CD4-positive, alpha-beta T cell treated with Interleukin-1 beta for 1 hour (primary cell): ENCODE data around the gene CACFD1.
A peak's percentile ranks its signal among the peaks of the same experiment; 100 is the strongest.

Experiments used
- DNase-seq, 2 donors: peaks; one replicate each; pipeline ENCODE4 v3.0.0-alpha.2; 2020 to 2022

Gene CACFD1

DNA sequence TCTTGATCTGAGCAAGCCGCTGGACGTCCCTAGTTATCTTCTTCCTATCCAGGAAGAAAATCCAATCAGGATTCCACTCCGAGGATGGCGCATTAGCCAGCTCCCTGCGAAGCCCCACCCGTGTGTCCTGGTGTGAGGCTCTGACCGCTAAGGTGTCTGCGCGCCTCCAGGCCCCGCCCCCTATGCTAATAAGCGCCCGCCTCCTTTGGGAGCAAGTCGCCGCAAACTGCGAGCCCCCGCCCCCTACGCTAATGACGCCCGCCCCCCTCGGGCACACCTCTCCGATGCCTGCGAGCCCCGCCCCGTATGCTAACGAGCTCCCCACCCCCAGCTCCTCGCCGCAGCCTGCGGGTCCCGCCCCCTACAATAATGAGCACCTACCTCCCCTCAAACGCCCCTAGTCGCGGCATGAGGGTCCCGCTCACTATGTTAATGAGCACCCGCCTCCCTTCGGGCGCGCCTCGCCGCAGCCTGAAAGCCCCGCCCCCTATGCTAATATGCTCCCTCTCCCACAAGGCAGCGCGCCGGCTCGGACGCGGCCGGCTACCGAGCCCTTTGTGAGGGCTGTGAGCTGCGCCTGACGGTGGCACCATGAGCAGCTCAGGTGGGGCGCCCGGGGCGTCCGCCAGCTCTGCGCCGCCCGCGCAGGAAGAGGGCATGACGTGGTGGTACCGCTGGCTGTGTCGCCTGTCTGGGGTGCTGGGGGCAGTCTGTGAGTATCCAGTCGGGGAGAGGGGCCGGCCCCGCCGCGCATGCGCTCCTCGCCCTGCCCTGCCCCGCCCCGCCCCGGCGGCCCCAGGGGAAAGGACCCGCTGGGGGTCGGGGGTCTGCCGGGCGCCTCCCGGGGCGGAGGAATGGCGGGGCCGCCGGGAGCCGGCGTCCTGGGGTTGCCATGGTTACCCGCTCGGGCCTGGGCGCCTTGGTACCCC lies at the start of gene CACFD1:
Gene CACFD1, plus strand, starts transcription at position 503 of the 929 bp plus-strand sequence. Its CDS starts 89 bp downstream, at position 592.
- peak; percentile 92 to 93 for DNase-seq

DNA sequence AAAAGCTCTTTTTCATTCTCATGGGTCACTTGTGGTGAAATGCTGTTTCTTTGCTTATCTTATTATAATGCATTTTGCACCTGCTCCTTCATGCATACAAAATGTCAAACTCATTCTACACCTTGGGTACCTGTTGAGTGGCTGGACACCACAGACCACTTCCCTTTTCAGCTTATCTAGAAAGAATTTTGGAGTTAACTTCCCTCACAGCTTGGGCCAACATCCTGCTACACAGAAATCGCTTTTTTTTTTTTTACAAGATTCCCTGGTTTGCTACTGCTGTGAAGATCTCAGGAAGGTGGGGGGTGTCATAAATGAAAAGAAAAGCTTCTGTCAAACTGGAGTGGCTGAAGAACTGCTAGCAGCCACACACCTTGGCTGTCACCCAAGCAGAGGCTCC lies 44.6 kb upstream of the CACFD1 start:
- no peak for DNase-seq

- DNase-seq, result peak; percentile 84 to 87
Observed at GRCh38 chr9:133417541-133418461, 42.0 kb upstream of the CACFD1 start, which contains the start of gene REXO4. TSS of gene REXO4 (minus strand) at chr9:133418010. CDS start at chr9:133417844, 166 bp downstream.

- DNase-seq, result no peak
Observed at GRCh38 chr9:133419005-133419404, 40.8 kb upstream of the CACFD1 start.

GRCh38 chr9:133420392-133420827 lies 39.4 kb upstream of the CACFD1 start:
- peak; percentile 30 to 66 for DNase-seq

DNA sequence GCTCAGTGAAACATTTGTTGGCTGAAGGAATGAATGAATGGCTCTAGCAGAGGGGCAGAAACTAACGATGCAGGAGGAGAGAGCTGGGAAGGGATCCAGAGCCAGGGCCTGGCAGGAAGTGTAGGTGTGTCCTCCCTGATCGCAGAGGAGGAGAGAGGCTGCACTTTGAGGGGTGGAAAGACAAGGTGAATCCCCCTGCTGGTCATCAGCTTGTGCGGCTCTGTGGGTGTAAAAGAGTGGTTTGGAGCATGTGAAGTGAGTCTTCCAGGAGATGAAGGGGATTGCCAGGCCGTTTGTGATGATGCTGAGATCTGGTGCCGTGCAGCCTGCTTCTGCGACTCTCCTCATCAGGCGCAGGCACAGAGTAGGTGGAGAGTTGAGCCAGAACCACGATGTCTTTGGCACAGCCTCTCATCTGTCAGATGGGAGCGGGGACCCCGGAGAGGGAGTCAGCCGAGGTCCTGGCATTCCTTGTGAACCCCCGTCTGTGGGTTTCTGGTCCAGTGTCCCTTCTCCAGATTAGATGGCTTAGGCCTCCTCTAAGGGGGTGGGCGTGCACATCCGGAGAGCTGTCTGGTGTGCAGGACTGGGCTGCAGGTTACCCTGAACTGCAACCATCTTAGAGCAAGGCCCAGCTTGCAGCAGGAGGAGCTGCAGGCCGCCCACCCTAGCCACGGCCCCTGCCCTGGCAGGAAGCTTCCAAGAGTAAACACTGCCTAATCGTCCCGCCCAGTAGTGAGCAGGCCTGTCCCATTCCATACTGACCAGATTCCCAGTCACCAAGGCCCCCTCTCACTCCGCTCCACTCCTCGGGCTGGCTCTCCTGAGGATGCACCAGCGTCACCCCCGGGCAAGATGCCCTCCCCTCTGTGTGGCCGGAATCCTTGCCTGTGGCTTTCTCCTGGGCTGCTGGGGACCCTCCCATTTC lies 37.9 kb upstream of the CACFD1 start, which contains the start of gene ADAMTS13:
Gene ADAMTS13, plus strand, starts transcription at position 753 of the 928 bp plus-strand sequence. Its CDS starts 77 bp downstream, at position 830.
- peak in 1 of 2 donors; percentile 16 for DNase-seq

- no peak for DNase-seq
Observed at GRCh38 chr9:133423216-133423615, 36.6 kb upstream of the CACFD1 start.

DNA sequence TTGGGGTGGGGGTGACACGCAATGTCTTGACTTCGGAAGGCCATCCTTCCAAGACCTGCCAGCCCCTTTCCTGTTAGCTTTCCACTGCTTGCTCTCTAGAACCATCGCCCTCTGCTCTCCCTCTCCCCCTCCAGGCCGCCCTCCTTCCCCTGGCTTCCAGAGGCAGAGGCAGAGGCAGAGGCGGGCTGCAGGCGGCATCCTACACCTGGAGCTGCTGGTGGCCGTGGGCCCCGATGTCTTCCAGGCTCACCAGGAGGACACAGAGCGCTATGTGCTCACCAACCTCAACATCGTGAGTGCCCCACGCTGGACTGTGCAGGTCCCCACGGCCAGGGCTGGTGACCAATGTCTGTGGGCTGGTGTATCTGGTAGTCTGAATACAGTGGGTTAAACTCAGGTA lies 35.6 kb upstream of the CACFD1 start:
- DNase-seq, result no peak

DNA sequence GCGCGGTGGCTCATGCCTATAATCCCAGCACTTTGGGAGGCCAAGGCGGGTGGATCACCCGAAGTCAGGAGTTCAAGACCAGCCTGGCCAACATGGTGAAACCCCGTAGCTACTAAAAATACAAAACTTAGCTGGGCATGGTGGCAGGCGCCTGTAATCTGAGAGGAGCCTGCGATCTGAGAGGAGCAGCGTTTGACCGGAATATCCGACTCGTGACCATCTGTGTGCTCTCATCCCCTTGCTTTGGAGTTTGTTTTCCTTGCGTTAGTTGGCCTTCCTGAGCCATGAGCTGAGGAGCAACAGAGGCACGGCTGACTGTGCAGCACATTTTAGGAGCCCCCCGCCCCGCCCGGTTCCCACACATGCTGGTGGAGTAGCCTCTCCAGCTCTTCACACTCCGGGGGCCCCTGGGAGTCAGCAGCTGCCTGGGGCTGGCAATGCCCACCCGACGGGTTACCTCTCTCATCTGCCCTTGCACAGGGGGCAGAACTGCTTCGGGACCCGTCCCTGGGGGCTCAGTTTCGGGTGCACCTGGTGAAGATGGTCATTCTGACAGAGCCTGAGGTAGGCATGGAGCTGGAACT lies 34.6 kb upstream of the CACFD1 start:
- no peak for DNase-seq

- DNase-seq, result no peak
Observed at GRCh38 chr9:133426011-133426410, 33.8 kb upstream of the CACFD1 start.

GRCh38 chr9:133427658-133428348 lies 32.0 kb upstream of the CACFD1 start:
- DNase-seq, result no peak

DNA sequence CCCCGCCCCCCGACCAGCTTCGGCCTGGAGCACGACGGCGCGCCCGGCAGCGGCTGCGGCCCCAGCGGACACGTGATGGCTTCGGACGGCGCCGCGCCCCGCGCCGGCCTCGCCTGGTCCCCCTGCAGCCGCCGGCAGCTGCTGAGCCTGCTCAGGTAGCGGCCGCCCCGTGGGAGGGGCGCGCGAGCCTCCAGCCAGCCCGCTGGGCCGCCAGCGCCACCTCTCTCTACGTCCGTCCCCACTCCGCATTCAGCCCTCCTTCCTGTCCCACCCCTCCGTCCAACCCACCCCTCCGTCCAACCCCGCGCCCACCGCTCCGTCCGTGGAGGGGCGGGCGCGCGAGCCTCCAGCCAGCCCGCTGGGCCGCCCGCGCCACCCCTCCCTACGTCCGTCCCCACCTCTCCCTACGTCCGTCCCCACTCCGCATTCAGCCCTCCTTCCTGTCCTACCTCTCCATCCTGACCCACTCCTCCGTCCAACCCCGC lies 31.1 kb upstream of the CACFD1 start:
- no peak for DNase-seq

GRCh38 chr9:133429214-133429613 lies 30.6 kb upstream of the CACFD1 start:
- no peak for DNase-seq

GRCh38 chr9:133429641-133430161 lies 30.1 kb upstream of the CACFD1 start:
- peak in 1 of 2 donors; percentile 9 for DNase-seq

DNA sequence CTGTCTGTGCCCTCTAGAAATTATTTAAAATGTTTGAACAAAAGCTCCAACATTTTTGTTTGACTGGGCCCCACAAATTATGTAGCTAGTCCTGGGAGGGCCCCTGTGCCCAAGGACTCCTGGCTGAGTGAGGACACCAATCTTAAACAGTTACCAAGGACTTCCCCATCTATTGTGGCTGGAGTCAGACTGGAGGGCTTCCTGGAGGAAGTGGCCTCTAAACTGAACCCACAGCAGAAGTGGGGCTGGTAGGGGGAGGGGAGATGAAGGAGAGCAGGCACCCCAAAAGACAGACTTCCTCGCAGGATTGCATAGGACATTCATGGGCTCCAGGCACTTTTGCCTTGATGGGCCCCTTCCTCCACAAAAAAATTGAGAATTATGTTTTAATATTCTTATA lies 29.5 kb upstream of the CACFD1 start:
- no peak for DNase-seq

GRCh38 chr9:133433351-133433843 lies 26.4 kb upstream of the CACFD1 start:
- no peak for DNase-seq

DNA sequence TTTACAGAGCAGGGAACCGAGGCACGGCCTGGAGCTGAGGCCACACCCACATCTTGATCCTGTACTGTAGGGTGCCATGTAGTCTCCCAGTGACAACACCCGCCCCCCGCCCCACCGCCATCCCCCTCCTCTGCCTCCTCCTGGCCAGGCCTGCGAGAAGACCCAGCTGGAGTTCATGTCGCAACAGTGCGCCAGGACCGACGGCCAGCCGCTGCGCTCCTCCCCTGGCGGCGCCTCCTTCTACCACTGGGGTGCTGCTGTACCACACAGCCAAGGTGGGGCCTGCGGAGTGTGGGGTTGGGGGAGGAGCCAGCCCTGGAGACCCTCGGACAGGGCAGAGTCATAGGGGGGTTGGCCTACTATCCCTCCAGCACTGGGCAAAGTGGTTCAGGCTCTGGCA lies 23.1 kb upstream of the CACFD1 start:
- DNase-seq, result no peak

DNA sequence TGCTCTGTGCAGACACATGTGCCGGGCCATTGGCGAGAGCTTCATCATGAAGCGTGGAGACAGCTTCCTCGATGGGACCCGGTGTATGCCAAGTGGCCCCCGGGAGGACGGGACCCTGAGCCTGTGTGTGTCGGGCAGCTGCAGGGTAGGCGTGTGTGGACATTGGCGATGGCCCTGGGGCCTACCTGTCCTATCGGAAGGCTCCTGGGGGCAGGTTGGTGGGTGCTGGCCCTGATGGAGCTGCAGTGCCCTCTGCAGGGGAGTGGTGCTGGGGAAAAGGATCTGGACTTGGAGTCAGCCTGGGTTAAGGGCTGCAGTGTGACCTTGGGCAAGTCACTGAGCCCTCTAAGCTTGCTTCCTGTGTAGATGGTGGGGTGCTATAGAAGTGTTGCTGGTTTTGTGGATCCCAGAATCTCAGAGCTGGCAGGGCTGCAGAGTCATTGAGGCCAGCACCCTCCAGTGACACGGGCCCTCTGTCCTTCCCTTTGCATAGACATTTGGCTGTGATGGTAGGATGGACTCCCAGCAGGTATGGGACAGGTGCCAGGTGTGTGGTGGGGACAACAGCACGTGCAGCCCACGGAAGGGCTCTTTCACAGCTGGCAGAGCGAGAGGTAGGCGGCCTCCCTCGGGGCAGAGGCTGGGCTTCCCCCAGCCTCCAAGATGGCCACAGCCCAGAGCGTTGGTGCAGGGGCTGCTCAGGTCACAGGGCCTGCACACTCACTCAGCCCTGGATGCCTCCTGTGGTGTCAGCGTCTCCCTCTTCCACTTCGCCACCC lies 21.8 kb upstream of the CACFD1 start:
- DNase-seq, result no peak

DNA sequence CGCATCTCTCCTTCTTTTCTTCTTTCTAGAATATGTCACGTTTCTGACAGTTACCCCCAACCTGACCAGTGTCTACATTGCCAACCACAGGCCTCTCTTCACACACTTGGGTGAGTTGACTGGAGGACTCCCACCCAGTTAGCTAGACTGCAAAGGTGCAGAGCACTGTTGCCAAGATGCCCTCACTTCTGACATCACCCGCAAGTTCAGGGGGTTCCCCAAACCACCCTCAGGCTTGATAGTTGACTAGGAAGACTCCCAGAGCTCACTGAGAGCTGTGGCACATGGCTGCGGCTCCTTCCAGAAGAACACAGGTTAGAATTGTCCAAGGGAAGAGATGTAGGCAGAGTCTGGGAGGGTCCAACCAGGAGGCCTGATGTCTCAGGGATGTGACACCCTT lies 20.4 kb upstream of the CACFD1 start:
- DNase-seq, result no peak
